ENCODE results near the gene MAST4. TPM values are rescaled to one million over a fixed set of nuclear protein-coding genes. Genes with fewer than 3 reads are reported as not detected.

The MAST4 gene
- total RNA-seq, 2 experiments from 2014 or later, result 1.3 to 21.9 TPM

- Histone ChIP-seq H2AFZ (ENCODE audit: low read length) (no peak overlapping the region), H3K36me3 (ENCODE audit: insufficient read depth, low read length) (no peaks in the 10 kb centered on the region), H3K27ac (ENCODE audit: low read depth, low read length, poor library complexity, severe bottlenecking) (no peak overlapping the region), H3K4me3 (ENCODE audit: low read depth, low read length, poor library complexity, severe bottlenecking) (no peak overlapping the region), H3K9me2 (ENCODE audit: insufficient read depth, low read length) (no peaks in the 10 kb centered on the region), H3K9me3 (ENCODE audit: low read length) (no peaks in the 10 kb centered on the region), H3K79me2 (ENCODE audit: insufficient read depth, low read depth, low read length) (no peaks in the 10 kb centered on the region), H3K4me1 (ENCODE audit: insufficient read depth, low read length, poor library complexity, severe bottlenecking) (no peaks in the 10 kb centered on the region), H4K20me1 (ENCODE audit: insufficient read depth, low read length) (no peaks in the 10 kb centered on the region), H3K4me2 (ENCODE audit: low read length) (no peak overlapping the region)
- POLR2A ChIA-PET, result interaction anchor here (1.1 to 1.8 kb wide), 4 partner anchors 9 to 116 kb away, joined by 3 to 6 read pairs (median 4); no protein-coding TSS in a partner anchor
- CTCF ChIA-PET (ENCODE audit: unreplicated experiment), result no interaction called here
- TF ChIP-seq EZH2phosphoT487 (IDR thresholded peaks at IDR 0.05; ENCODE audit: borderline replicate concordance, low read depth, low read length) (no peak), CTCF (conservative IDR thresholded peaks at IDR 0.05; ENCODE audit: low read length) (no peak)
- intact Hi-C loops (cut with micrococcal nuclease; ENCODE audit: unreplicated experiment), result no loop called here
- no TSS peak for BruUV-seq (replicated peaks)
- DNase-seq (ENCODE audit: low spot score), result no peak
These were observed 506.5 kb downstream of the MAST4 start for GRCh38 chr5:67102708-67103107.

- H3K79me2 ChIP-seq (ENCODE audit: insufficient read depth, low read depth, low read length), result no peaks in the 10 kb centered on the region
- no peak overlapping the region for H3K4me2 ChIP-seq (ENCODE audit: low read length)
- CTCF ChIA-PET (ENCODE audit: unreplicated experiment), result no interaction called here
- intact Hi-C loops (cut with micrococcal nuclease; ENCODE audit: unreplicated experiment), result no loop called here
- no peaks in the 10 kb centered on the region for H3K9me3 ChIP-seq (ENCODE audit: low read length)
- POLR2A ChIA-PET, result no interaction called here
- H3K27ac ChIP-seq (ENCODE audit: low read depth, low read length, poor library complexity, severe bottlenecking), result no peak overlapping the region
- no peaks in the 10 kb centered on the region for H4K20me1 ChIP-seq (ENCODE audit: insufficient read depth, low read length)
- TF ChIP-seq EZH2phosphoT487 (IDR thresholded peaks at IDR 0.05; ENCODE audit: borderline replicate concordance, low read depth, low read length) (no peak), CTCF (conservative IDR thresholded peaks at IDR 0.05; ENCODE audit: low read length) (no peak)
- H2AFZ ChIP-seq (ENCODE audit: low read length), result no peak overlapping the region
- no peaks in the 10 kb centered on the region for H3K4me1 ChIP-seq (ENCODE audit: insufficient read depth, low read length, poor library complexity, severe bottlenecking)
- no peaks in the 10 kb centered on the region for H3K9me2 ChIP-seq (ENCODE audit: insufficient read depth, low read length)
- H3K4me3 ChIP-seq (ENCODE audit: low read depth, low read length, poor library complexity, severe bottlenecking), result no peak overlapping the region
- no TSS peak for BruUV-seq (replicated peaks)
- DNase-seq (ENCODE audit: low spot score), result no peak
- no peaks in the 10 kb centered on the region for H3K36me3 ChIP-seq (ENCODE audit: insufficient read depth, low read length)
These were observed 508.7 kb downstream of the MAST4 start for GRCh38 chr5:67104859-67105258.

- ChIA-PET POLR2A (no interaction called here), CTCF (ENCODE audit: unreplicated experiment) (no interaction called here)
- no peaks in the 10 kb centered on the region for H3K36me3 ChIP-seq (ENCODE audit: insufficient read depth, low read length)
- BruUV-seq (replicated peaks), result no TSS peak
- no peaks in the 10 kb centered on the region for H3K4me1 ChIP-seq (ENCODE audit: insufficient read depth, low read length, poor library complexity, severe bottlenecking)
- TF ChIP-seq EZH2phosphoT487 (IDR thresholded peaks at IDR 0.05; ENCODE audit: borderline replicate concordance, low read depth, low read length), result no peak
- no peak for TF ChIP-seq CTCF (conservative IDR thresholded peaks at IDR 0.05; ENCODE audit: low read length)
- no peaks in the 10 kb centered on the region for H3K79me2 ChIP-seq (ENCODE audit: insufficient read depth, low read depth, low read length)
- H3K4me2 ChIP-seq (ENCODE audit: low read length), result no peak overlapping the region
- H3K9me2 ChIP-seq (ENCODE audit: insufficient read depth, low read length), result no peaks in the 10 kb centered on the region
- intact Hi-C loops (cut with micrococcal nuclease; ENCODE audit: unreplicated experiment), result no loop called here
- H4K20me1 ChIP-seq (ENCODE audit: insufficient read depth, low read length), result no peaks in the 10 kb centered on the region
- no peak overlapping the region for H3K27ac ChIP-seq (ENCODE audit: low read depth, low read length, poor library complexity, severe bottlenecking)
- H3K9me3 ChIP-seq (ENCODE audit: low read length), result no peaks in the 10 kb centered on the region
- H3K4me3 ChIP-seq (ENCODE audit: low read depth, low read length, poor library complexity, severe bottlenecking), result no peak overlapping the region
- no peak overlapping the region for H2AFZ ChIP-seq (ENCODE audit: low read length)
- no peak for DNase-seq (ENCODE audit: low spot score)
These were observed 509.1 kb downstream of the MAST4 start for GRCh38 chr5:67105270-67105669.
